ENCODE measurements around the gene BET1L. TPM values are rescaled to one million over a fixed set of nuclear protein-coding genes. Genes with fewer than 3 reads are reported as not detected.
A peak's percentile ranks its signal among the peaks of the same experiment; 100 is the strongest.
"Not testable (repeated sequence)": the region's sequence is repeated elsewhere in the genome, so short reads cannot be mapped to it uniquely, and the experiment has no call there.

Gene BET1L
- total RNA-seq, 2 experiments from 2014 or later = 16.2 to 47.4 TPM

GRCh38 chr11:191490-192478, 15.4 kb downstream of the BET1L start:
- H2AFZ ChIP-seq (ENCODE audit: low read length); DNase-seq (ENCODE audit: low spot score); H3K9me3 ChIP-seq (ENCODE audit: low read length); H3K4me2 ChIP-seq (ENCODE audit: low read length); intact Hi-C loops (cut with micrococcal nuclease; ENCODE audit: unreplicated experiment); H3K79me2 ChIP-seq (ENCODE audit: insufficient read depth, low read depth, low read length); H4K20me1 ChIP-seq (ENCODE audit: insufficient read depth, low read length); BruUV-seq (replicated peaks); H3K4me3 ChIP-seq (ENCODE audit: low read depth, low read length, poor library complexity, severe bottlenecking); H3K4me1 ChIP-seq (ENCODE audit: insufficient read depth, low read length, poor library complexity, severe bottlenecking); H3K27ac ChIP-seq (ENCODE audit: low read depth, low read length, poor library complexity, severe bottlenecking); H3K9me2 ChIP-seq (ENCODE audit: insufficient read depth, low read length); POLR2A ChIA-PET; CTCF ChIA-PET (ENCODE audit: unreplicated experiment); H3K36me3 ChIP-seq (ENCODE audit: insufficient read depth, low read length): not testable (repeated sequence)
- TF ChIP-seq CTCF (conservative IDR thresholded peaks at IDR 0.05; ENCODE audit: low read length) = peak; percentile 56

GRCh38 chr11:190546-190945, 16.7 kb downstream of the BET1L start:
- CTCF ChIA-PET (ENCODE audit: unreplicated experiment); H3K4me2 ChIP-seq (ENCODE audit: low read length); H3K9me2 ChIP-seq (ENCODE audit: insufficient read depth, low read length); intact Hi-C loops (cut with micrococcal nuclease; ENCODE audit: unreplicated experiment); H3K9me3 ChIP-seq (ENCODE audit: low read length); H3K36me3 ChIP-seq (ENCODE audit: insufficient read depth, low read length); H4K20me1 ChIP-seq (ENCODE audit: insufficient read depth, low read length); H2AFZ ChIP-seq (ENCODE audit: low read length); POLR2A ChIA-PET; BruUV-seq (replicated peaks); H3K4me3 ChIP-seq (ENCODE audit: low read depth, low read length, poor library complexity, severe bottlenecking); H3K4me1 ChIP-seq (ENCODE audit: insufficient read depth, low read length, poor library complexity, severe bottlenecking); H3K79me2 ChIP-seq (ENCODE audit: insufficient read depth, low read depth, low read length); DNase-seq (ENCODE audit: low spot score); H3K27ac ChIP-seq (ENCODE audit: low read depth, low read length, poor library complexity, severe bottlenecking): not testable (repeated sequence)

- DNase-seq (ENCODE audit: low spot score); H3K4me1 ChIP-seq (ENCODE audit: insufficient read depth, low read length, poor library complexity, severe bottlenecking); H3K9me3 ChIP-seq (ENCODE audit: low read length); H3K4me3 ChIP-seq (ENCODE audit: low read depth, low read length, poor library complexity, severe bottlenecking); H3K27ac ChIP-seq (ENCODE audit: low read depth, low read length, poor library complexity, severe bottlenecking); intact Hi-C loops (cut with micrococcal nuclease; ENCODE audit: unreplicated experiment); CTCF ChIA-PET (ENCODE audit: unreplicated experiment); H3K36me3 ChIP-seq (ENCODE audit: insufficient read depth, low read length); H3K9me2 ChIP-seq (ENCODE audit: insufficient read depth, low read length); POLR2A ChIA-PET; H3K4me2 ChIP-seq (ENCODE audit: low read length); H4K20me1 ChIP-seq (ENCODE audit: insufficient read depth, low read length); H3K79me2 ChIP-seq (ENCODE audit: insufficient read depth, low read depth, low read length); H2AFZ ChIP-seq (ENCODE audit: low read length); BruUV-seq (replicated peaks): not testable (repeated sequence)
- TF ChIP-seq CTCF (conservative IDR thresholded peaks at IDR 0.05; ENCODE audit: low read length) = peak; percentile 55
Measured at GRCh38 chr11:189843-190311, 17.3 kb downstream of the BET1L start.

Measured in OCI-LY7 (cell line).